RWPE2 (cell line): ENCODE results near the gene PPIG.
"Not testable (repeated sequence)": the region's sequence is repeated elsewhere in the genome, so short reads cannot be mapped to it uniquely, and the experiment has no call there.

Source experiments
- ATAC-seq: fragments of 200-7000 bp; cut with Tn5 transposase; 3 replicates; pipeline ENCODE4 v1.9.1; 2021; ENCODE audit warnings: low read depth
- DNase-seq: peaks from one replicate; pipeline ENCODE4 v3.0.0-alpha.2; 2020; ENCODE audit warnings: low spot score
- H3K27ac ChIP-seq: fragments of 450-650 bp; 2 replicates; pipeline ENCODE4 v1.5.1; 2017; ENCODE audit warnings: mild to moderate bottlenecking; ENCODE audit not compliant: poor library complexity, severe bottlenecking
- H3K27me3 ChIP-seq: fragments of 250-450 bp; sonication (Bioruptor Pico); 2 replicates; pipeline ENCODE4 v1.5.1; 2021; ENCODE audit warnings: mild to moderate bottlenecking, moderate library complexity; ENCODE audit not compliant: insufficient read depth, poor library complexity, severe bottlenecking
- H3K36me3 ChIP-seq: fragments of 250-450 bp; sonication (Bioruptor Pico); 2 replicates; pipeline ENCODE4 v1.5.1; 2020; ENCODE audit warnings: low read depth, mild to moderate bottlenecking, moderate library complexity
- H3K4me1 ChIP-seq: fragments of 250-450 bp; sonication (Bioruptor Pico); 2 replicates; pipeline ENCODE4 v1.5.1; 2021; ENCODE audit warnings: mild to moderate bottlenecking, moderate library complexity; ENCODE audit not compliant: insufficient read depth, poor library complexity, severe bottlenecking
- H3K4me3 ChIP-seq: fragments of 250-450 bp; sonication (Bioruptor Pico); 2 replicates; pipeline ENCODE4 v1.5.1; 2021; ENCODE audit warnings: mild to moderate bottlenecking, moderate library complexity; ENCODE audit not compliant: severe bottlenecking
- H3K9me3 ChIP-seq: fragments of 250-450 bp; sonication (Bioruptor Pico); 2 replicates; pipeline ENCODE4 v1.5.1; 2021; ENCODE audit warnings: mild to moderate bottlenecking, moderate library complexity; ENCODE audit not compliant: severe bottlenecking
- TF ChIP-seq, protein P1 (sequence below): fragments of 450-650 bp; IDR thresholded peaks from one replicate; pipeline ENCODE4 v1.5.1; 2017; ENCODE audit warnings: mild to moderate bottlenecking, moderate library complexity; ENCODE audit not compliant: poor library complexity, severe bottlenecking

PPIG gene

DNA sequence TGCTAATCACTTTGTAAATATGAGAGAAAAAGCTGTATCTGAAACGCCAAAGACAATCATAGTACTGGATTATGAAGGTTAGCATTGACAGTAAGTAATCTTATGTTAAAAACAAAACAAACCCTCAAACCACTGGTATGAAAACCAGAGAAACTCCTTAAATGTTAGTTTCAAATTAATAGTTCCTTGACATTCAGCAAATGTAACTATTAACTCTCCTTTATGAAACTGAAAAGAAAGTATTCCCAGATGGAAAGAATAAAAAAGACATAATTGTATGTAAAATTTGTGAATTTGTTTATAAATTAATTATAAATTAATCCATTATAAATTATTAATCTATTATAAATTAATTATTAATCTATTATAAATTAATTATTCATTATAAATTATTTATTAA is 22.8 kb upstream of the PPIG start:
- no peaks in the 10 kb centered on the region for H3K4me1 ChIP-seq
- DNase-seq (no peak), ATAC-seq (no peak)
- no peaks in the 10 kb centered on the region for H3K9me3 ChIP-seq
- no peak overlapping the region for H3K27ac ChIP-seq
- H3K4me3 ChIP-seq, result no peak overlapping the region
- peaks cover 19% of the 10 kb centered on the region for H3K36me3 ChIP-seq
- H3K27me3 ChIP-seq, result no peaks in the 10 kb centered on the region
- TF ChIP-seq, protein P1, sequence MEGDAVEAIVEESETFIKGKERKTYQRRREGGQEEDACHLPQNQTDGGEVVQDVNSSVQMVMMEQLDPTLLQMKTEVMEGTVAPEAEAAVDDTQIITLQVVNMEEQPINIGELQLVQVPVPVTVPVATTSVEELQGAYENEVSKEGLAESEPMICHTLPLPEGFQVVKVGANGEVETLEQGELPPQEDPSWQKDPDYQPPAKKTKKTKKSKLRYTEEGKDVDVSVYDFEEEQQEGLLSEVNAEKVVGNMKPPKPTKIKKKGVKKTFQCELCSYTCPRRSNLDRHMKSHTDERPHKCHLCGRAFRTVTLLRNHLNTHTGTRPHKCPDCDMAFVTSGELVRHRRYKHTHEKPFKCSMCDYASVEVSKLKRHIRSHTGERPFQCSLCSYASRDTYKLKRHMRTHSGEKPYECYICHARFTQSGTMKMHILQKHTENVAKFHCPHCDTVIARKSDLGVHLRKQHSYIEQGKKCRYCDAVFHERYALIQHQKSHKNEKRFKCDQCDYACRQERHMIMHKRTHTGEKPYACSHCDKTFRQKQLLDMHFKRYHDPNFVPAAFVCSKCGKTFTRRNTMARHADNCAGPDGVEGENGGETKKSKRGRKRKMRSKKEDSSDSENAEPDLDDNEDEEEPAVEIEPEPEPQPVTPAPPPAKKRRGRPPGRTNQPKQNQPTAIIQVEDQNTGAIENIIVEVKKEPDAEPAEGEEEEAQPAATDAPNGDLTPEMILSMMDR, result no peak

DNA sequence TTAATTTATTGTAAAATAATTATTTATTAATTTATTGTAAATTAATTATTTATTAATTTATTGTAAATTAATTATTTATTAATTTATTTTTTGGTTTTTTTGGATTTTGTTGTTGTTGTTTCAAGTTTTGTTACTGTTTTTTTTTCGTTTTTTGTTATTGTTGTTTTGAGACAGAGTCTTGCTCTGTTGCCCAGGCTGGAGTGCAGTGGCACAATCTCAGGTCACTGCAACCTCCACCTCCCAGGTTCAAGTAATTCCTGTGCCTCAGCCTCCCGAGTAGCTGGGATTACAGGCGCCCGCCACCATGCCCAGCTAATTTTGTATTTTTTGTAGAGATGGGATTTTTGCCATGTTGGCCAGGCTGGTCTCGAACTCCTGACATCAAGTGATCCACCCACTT is 22.1 kb upstream of the PPIG start:
- H3K36me3 ChIP-seq, result peaks cover 26% of the 10 kb centered on the region
- not testable (repeated sequence) for H3K27me3 ChIP-seq, ATAC-seq, H3K4me1 ChIP-seq, H3K4me3 ChIP-seq, DNase-seq, H3K27ac ChIP-seq, H3K9me3 ChIP-seq

DNA sequence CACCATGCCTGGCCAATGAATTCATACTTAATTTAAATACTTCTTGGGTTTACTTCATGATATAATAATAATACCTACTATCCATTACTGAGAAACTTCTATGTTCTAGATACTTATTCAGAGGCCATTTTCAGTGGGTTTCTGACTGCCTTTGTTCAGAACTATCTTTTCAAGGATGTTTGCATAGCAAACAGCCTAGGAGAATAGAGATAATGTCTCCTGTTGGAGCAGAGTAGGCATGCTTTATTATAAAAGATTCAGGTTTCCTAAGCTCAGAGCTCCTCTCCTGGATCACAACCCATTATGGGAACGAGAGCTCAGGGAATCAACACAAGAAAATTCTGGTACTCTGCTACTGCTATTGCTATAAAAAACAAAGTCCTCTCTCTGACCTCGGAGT is 21.6 kb upstream of the PPIG start:
- no peak overlapping the region for H3K27ac ChIP-seq
- H3K4me3 ChIP-seq, result no peak overlapping the region

DNA sequence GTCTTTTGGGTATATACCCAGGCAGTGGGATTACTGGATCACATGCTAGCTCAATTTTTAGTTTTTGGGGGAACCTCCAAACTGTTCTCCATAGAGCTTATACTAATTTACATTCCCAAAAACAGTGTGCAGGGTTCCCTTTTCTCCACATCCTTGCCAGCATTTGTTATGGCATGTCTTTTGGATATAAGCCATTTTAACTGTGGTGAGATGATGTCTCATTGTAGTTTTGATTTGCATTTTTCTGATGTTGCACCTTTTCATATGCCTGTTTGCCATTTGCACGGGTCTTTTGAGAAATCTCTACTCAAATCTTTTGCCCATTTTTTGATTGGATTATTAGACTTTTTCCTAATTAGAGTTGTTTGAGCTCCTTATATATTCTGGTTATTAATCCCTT is 18.5 kb upstream of the PPIG start:
- ATAC-seq, result no peak
- H3K36me3 ChIP-seq, result peaks cover 37% of the 10 kb centered on the region
- TF ChIP-seq, protein P1, result no peak

More for the DNA sequence above, 21.6 kb upstream of the PPIG start:
- no peak for DNase-seq
- Histone ChIP-seq H3K36me3 (peaks cover 28% of the 10 kb centered on the region), H3K9me3 (no peaks in the 10 kb centered on the region), H3K4me1 (no peaks in the 10 kb centered on the region), H3K27me3 (no peaks in the 10 kb centered on the region)
- TF ChIP-seq, protein P1, result no peak
- no peak for ATAC-seq

DNA sequence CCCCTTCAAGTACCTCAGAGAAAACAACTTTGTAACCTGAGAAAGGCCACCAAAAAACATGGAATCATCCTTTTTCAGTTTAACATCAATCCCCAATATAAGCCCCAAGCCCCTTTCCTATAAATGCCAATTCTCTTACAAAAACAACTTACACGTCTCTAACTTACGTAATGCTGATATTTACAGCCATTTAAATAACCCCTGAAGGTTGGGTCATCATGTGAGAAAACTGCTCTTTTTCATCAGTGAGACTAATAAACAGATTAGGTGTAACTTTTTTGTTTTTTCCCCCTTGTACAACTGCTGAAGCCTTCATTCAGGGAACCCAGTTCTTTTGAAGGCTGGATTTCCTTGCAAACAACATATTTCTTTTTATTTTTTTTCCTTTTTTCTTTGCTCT is 14.2 kb upstream of the PPIG start:
- H3K27ac ChIP-seq, result no peak overlapping the region
- no peak for DNase-seq
- no peak overlapping the region for H3K4me3 ChIP-seq
- H3K36me3 ChIP-seq, result peaks cover 44% of the 10 kb centered on the region
- no peak for ATAC-seq
- no peaks in the 10 kb centered on the region for H3K9me3 ChIP-seq
- H3K27me3 ChIP-seq, result no peaks in the 10 kb centered on the region
- H3K4me1 ChIP-seq, result peaks cover 27% of the 10 kb centered on the region
- TF ChIP-seq, protein P1, result no peak

More for the DNA sequence above, 18.5 kb upstream of the PPIG start:
- Histone ChIP-seq H3K27me3 (no peaks in the 10 kb centered on the region), H3K9me3 (no peaks in the 10 kb centered on the region), H3K4me1 (peaks cover 6% of the 10 kb centered on the region), H3K4me3 (no peak overlapping the region), H3K27ac (no peak overlapping the region)
- DNase-seq, result no peak

DNA sequence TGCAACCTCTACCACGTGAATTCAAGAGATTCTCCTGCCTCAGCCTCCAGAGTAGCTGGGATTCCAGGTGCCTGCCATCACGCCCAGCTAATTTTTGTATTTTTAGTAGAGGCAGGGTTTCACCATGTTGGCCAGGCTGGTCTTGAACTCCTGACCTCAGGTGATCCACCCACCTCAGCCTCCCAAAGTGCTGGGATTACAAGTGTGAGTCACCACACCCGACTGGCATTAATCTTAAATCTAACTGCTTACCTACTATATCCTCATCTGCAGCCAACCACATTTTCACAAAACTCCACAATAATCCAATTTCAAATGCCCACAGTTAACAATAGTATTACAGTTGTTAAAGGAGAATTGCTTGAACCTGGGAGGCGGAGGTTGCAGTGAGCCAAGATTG is 13.4 kb upstream of the PPIG start:
- not testable (repeated sequence) for H3K27me3 ChIP-seq, H3K27ac ChIP-seq, H3K9me3 ChIP-seq, H3K4me3 ChIP-seq, ATAC-seq, DNase-seq
- H3K36me3 ChIP-seq, result peaks cover 44% of the 10 kb centered on the region
- peaks cover 27% of the 10 kb centered on the region for H3K4me1 ChIP-seq
